Stomach (tissue), 9 donors: Measurements from ENCODE around the gene PLPP1. TPM values are rescaled to one million over a fixed set of nuclear protein-coding genes. Genes with fewer than 3 reads are reported as not detected.

Experiments used
- DNase-seq, 2 donors: peaks; one replicate each; pipeline versions ENCODE4 v3.0.0 to v3.0.0-alpha.2; 2013 to 2019
- H3K27ac ChIP-seq, 5 donors: fragments of 200-600 bp in 4 of 5; sonication (generic) in 4 of 5; one replicate each; pipeline ENCODE4 v1.5.1; 2013 to 2019; ENCODE audit warnings: mild to moderate bottlenecking in 1 of 5, moderate library complexity in 1 of 5
- H3K27me3 ChIP-seq, 3 donors: fragments of 200-600 bp; sonication (generic); one replicate each; pipeline ENCODE4 v1.5.1; 2017 to 2019; ENCODE audit warnings: mixed run types in 1 of 3
- H3K36me3 ChIP-seq, 4 donors: fragments of 200-600 bp; sonication (generic); 1 replicate in 3 of 4; 2 replicates in 1 of 4; pipeline ENCODE4 v1.5.1; 2016 to 2019
- H3K4me1 ChIP-seq, 4 donors: fragments of 200-600 bp; sonication (generic); one replicate each; pipeline ENCODE4 v1.5.1; 2016 to 2019
- H3K4me3 ChIP-seq, 4 donors: fragments of 200-600 bp; sonication (generic) in 3 of 4; one replicate each; pipeline ENCODE4 v1.5.1; 2016 to 2019; ENCODE audit warnings: mild to moderate bottlenecking in 1 of 4
- H3K9me3 ChIP-seq, 4 donors: fragments of 200-600 bp; sonication (generic); one replicate each; pipeline ENCODE4 v1.5.1; 2016 to 2019
- EP300 ChIP-seq: sonication (generic); formaldehyde crosslinking; IDR thresholded peaks from one replicate; pipeline ENCODE4 v1.6.1; 2017; ENCODE audit warnings: antibody characterized with exemption
- POLR2A ChIP-seq, 4 donors: fragments of 450-650 bp; IDR thresholded peaks; one replicate each; pipeline ENCODE4 v1.6.1; 2016; ENCODE audit warnings: antibody characterized with exemption in 4 of 4, control low read depth in 2 of 4, mild to moderate bottlenecking in 1 of 4, moderate library complexity in 1 of 4
- POLR2AphosphoS5 ChIP-seq, 3 donors: sonication (generic); formaldehyde crosslinking; IDR thresholded peaks; one replicate each; pipeline ENCODE4 v1.6.1; 2016; ENCODE audit warnings: antibody characterized with exemption in 3 of 3
- WGBS, 5 donors: extraction: QIAGEN DNeasy Blood & Tissue Kit in 3 of 5; methylation state at CpG; one replicate each; pipeline versions ENCODE4 v1.1.5 to v1.1.7; 2013 to 2018; 5-methylcytosine and 5-hydroxymethylcytosine counted together
- intact Hi-C: fragments of 100-400 bp; cut with DNase I; formaldehyde crosslinking; loops from one replicate; pipeline ENCODE4 v1.15.1; 2023; ENCODE audit warnings: low total_unique reads
- polyA plus RNA-seq, 3 donors: library from polyadenylated mRNA; stranded (reverse); fragments of 200-250 nt; gene quantifications; one replicate each; pipeline ENCODE4 v1.2.3, GENCODE V29; 2013
- total RNA-seq, 5 donors: library from RNA; depleted of rRNA; stranded (reverse); fragments of >200 nt; gene quantifications; one replicate each; pipeline versions ENCODE4 v1.1.0 to v1.2.3, GENCODE V29; 2014 to 2016
- TF ChIP-seq, protein P1 (sequence below), 7 experiments: fragments of 450-650 bp in 4 of 7; fragments of 200-600 bp in 3 of 7; sonication (generic) in 3 of 7; IDR thresholded peaks; one replicate each; pipeline ENCODE4 v1.5.1; 2016 to 2019; ENCODE audit warnings: antibody characterized with exemption in 7 of 7, control low read depth in 2 of 7, mild to moderate bottlenecking in 1 of 7
- donor health status: healthy with polysubstance abuse.
- donor health status: Bipolar disorder and iron deficiency.
- donor health status: healthy.

PLPP1 gene
- total and polyA plus RNA-seq, 8 donors, result 29.5 to 592 (median 79.8) TPM

DNA sequence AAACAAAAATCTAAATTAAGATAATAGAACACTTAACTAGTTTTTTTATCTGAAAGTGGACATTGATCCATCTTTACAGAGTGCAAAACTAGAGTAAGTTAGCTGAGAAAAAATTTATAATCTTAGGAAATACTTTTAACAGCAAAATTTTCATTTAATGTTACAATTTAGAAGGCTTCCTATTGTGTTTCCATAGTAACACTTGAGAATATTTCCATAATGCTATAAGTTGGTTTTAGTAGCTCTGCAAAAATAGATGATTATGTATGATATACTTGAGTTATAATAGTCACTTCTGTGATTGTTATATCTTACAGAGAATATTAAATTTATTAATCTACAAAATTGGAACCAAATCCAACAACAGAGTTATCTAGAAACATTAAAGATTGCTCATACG, 148.4 kb downstream of the PLPP1 start:
- Histone ChIP-seq H3K27ac (no peak overlapping the region), H3K9me3 (peaks cover 6 to 16% (median 13%) of the 10 kb centered on the region in 4 donors), H3K27me3 (no peaks in the 10 kb centered on the region), H3K36me3 (peaks cover 0 to 69% (median 54%) of the 10 kb centered on the region in 4 donors), H3K4me1 (peaks cover 0 to 11% (median 7%) of the 10 kb centered on the region in 4 donors), H3K4me3 (no peak overlapping the region)
- no peak for DNase-seq
- intact Hi-C loops, result no loop called here
- 62 to 85% (median 75%) methylated on average over 1 of the region's 1 CpG for WGBS, 5 donors
- TF ChIP-seq, protein P1, sequence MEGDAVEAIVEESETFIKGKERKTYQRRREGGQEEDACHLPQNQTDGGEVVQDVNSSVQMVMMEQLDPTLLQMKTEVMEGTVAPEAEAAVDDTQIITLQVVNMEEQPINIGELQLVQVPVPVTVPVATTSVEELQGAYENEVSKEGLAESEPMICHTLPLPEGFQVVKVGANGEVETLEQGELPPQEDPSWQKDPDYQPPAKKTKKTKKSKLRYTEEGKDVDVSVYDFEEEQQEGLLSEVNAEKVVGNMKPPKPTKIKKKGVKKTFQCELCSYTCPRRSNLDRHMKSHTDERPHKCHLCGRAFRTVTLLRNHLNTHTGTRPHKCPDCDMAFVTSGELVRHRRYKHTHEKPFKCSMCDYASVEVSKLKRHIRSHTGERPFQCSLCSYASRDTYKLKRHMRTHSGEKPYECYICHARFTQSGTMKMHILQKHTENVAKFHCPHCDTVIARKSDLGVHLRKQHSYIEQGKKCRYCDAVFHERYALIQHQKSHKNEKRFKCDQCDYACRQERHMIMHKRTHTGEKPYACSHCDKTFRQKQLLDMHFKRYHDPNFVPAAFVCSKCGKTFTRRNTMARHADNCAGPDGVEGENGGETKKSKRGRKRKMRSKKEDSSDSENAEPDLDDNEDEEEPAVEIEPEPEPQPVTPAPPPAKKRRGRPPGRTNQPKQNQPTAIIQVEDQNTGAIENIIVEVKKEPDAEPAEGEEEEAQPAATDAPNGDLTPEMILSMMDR (IDR thresholded peaks at IDR 0.05), result no peak
- TF ChIP-seq POLR2AphosphoS5 (IDR thresholded peaks at IDR 0.05) (no peak), EP300 (no peak), POLR2A (IDR thresholded peaks at IDR 0.05) (no peak)

DNA sequence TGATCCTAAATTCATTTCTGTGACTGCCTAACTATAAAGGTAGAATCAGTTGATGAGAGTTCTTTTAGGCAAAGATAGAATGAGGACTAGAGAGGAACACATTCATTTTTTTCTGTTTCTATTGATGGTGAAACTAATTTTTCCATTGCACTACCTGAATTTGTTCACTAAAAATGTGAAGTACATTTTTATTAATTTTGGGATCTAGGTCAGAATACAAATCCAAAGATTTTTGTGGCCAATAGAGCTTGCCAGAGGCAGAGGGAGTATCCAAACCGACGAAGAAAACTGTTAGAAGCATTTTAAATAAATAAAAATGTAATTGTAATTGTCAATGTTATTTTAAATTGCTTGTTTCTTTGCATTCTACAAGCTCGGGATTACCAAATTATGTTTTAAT, 148.9 kb downstream of the PLPP1 start:
- DNase-seq, result no peak
- Histone ChIP-seq H3K27me3 (no peaks in the 10 kb centered on the region), H3K4me1 (peaks cover 0 to 9% (median 5%) of the 10 kb centered on the region in 4 donors), H3K9me3 (peaks cover 6 to 16% (median 13%) of the 10 kb centered on the region in 4 donors), H3K4me3 (no peak overlapping the region), H3K36me3 (peaks cover 0 to 67% (median 51%) of the 10 kb centered on the region in 4 donors), H3K27ac (no peak overlapping the region)
- TF ChIP-seq EP300, result no peak
- no peak for TF ChIP-seq POLR2AphosphoS5 (IDR thresholded peaks at IDR 0.05)
- no peak for TF ChIP-seq POLR2A (IDR thresholded peaks at IDR 0.05)
- TF ChIP-seq, protein P1 (IDR thresholded peaks at IDR 0.05), result no peak
- intact Hi-C loops, result no loop called here
- WGBS, 5 donors, result 82 to 93% (median 91%) methylated on average over 3 of the region's 3 CpGs

DNA sequence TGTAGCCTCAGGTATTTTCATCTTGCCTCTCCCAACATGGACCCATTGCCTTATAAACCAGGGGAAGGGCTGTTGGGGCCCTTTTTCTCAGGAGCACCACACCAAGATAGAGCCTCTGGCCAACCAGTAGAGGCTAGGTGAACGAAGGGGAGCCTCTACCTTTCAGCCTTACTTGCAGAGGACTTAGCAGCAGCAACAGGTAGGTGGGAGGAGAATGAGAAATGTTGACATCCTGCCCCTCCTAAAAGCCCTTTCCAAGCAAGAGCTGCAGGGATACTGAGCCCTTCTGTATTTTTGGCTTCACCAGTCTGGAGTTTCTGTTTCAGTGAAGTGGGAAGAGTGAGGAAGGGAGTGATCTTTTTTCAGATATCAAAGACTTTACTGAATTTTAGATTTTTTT, 149.5 kb downstream of the PLPP1 start:
- Histone ChIP-seq H3K4me3 (no peak overlapping the region), H3K9me3 (peaks cover 6 to 16% (median 13%) of the 10 kb centered on the region in 4 donors), H3K36me3 (peaks cover 0 to 67% (median 54%) of the 10 kb centered on the region in 4 donors), H3K27me3 (no peaks in the 10 kb centered on the region), H3K27ac (no peak overlapping the region), H3K4me1 (peaks cover 0 to 7% (median 4%) of the 10 kb centered on the region in 4 donors)
- DNase-seq, result no peak
- WGBS, 5 donors, result 96 to 100% (median 100%) methylated on average over 1 of the region's 1 CpG
- intact Hi-C loops, result no loop called here
- no peak for TF ChIP-seq EP300
- no peak for TF ChIP-seq POLR2AphosphoS5 (IDR thresholded peaks at IDR 0.05)
- no peak for TF ChIP-seq POLR2A (IDR thresholded peaks at IDR 0.05)
- TF ChIP-seq, protein P1 (IDR thresholded peaks at IDR 0.05), result no peak

DNA sequence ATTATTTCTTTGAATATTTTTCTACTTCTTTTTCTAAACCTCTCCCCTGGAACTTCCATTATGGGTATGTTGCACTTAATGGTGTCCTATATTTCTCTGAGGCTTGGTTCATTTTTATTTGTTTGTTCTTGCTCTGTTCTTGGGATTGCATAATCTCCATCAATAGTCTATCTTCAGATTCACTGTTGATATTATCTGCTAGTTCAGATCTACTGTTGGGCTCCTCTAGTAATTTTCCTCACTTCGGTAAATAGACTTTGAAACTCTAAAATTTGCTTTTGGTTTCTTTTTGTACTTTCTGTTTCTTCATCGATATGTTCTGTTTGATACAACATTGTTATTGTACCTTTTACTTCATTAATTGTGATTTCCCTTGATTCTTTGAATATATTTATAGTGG, 150.7 kb downstream of the PLPP1 start:
- H3K36me3 ChIP-seq, result peaks cover 0 to 69% (median 55%) of the 10 kb centered on the region in 4 donors
- intact Hi-C loops, result no loop called here
- no peak overlapping the region for H3K4me3 ChIP-seq
- H3K27me3 ChIP-seq, result no peaks in the 10 kb centered on the region
- TF ChIP-seq, protein P1 (IDR thresholded peaks at IDR 0.05), result no peak
- TF ChIP-seq EP300, result no peak
- no peak for TF ChIP-seq POLR2AphosphoS5 (IDR thresholded peaks at IDR 0.05)
- no peak for TF ChIP-seq POLR2A (IDR thresholded peaks at IDR 0.05)
- H3K9me3 ChIP-seq, result peaks cover 6 to 16% (median 13%) of the 10 kb centered on the region in 4 donors
- WGBS, 5 donors, result 76 to 94% (median 89%) methylated on average over 2 of the region's 2 CpGs
- H3K27ac ChIP-seq, result no peak overlapping the region
- no peak for DNase-seq
- no peaks in the 10 kb centered on the region for H3K4me1 ChIP-seq
